HG03025 (cell line): Measurements from ENCODE around the gene UBC.
"Not testable (repeated sequence)": the region's sequence is repeated elsewhere in the genome, so short reads cannot be mapped to it uniquely, and the experiment has no call there.

Experiments
- ATAC-seq: cut with Tn5 transposase; IDR thresholded peaks from one replicate; pipeline ENCODE4 v1.9.1; 2021; ENCODE audit warnings: mild to moderate bottlenecking, moderate library complexity; ENCODE audit not compliant: unreplicated experiment, low FRiP score

Gene UBC

GRCh38 chr12:124938108-124938507, 23.7 kb upstream of the UBC start:
- no peak for ATAC-seq

DNA sequence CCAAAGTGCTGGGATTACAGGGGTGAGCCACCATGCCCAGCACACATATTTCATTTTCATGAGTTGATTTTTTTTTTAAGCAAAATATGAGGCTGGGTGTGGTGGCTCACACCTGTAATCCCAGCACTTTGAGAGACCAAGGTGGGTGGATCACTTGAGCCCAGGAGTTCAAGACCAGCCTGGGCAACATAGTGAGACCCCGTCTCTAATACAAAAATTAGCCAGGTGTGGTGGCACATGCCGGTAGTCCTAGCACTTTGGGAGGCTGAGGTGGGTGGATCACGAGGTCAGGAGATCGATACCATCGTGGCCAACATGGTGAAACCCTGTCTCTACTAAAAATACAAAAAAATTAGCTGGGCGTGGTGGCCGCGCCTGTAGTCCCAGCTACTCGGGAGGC, 17.1 kb upstream of the UBC start:
- ATAC-seq, result not testable (repeated sequence)

GRCh38 chr12:124930586-124930985, 16.1 kb upstream of the UBC start:
- ATAC-seq, result no peak

DNA sequence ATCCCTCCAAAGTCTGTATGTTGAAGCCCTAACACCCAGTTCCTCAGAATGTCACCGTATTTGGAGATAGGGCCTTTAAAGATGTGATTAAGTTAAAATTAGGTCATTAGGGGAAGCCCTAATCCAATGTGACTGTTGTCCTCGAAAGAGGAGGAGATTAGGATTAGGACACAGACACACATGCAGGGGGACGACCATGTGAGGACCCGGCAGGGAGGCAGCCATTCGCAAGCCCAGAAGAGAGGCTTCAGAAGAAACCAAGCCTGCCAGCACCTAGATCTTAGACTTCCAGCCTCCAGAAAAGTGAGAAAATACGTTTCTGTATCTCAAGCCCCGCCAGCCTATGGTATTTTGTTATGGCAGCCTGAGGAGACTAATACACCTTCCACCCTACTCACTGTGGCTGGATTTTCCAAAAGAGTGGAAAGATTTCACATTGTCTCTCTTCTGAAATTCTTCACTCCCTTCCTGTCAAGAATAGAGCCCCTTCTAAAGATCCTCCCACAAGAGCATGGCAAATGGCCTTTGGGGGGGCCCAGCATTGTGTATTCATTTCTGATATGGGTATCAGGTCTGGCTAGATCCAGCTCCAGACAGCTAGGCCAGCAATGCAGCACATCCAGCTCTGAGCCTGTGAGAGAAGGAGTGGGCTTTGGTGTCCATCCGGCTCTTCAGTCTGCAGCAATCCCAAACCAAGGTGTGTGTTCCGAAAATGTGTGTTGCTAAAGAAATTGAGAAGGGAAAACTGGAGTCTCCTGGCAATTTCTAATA, 15.4 kb upstream of the UBC start:
- no peak for ATAC-seq

GRCh38 chr12:124928912-124929530, 14.6 kb upstream of the UBC start:
- no peak for ATAC-seq

GRCh38 chr12:124928095-124928911, 13.9 kb upstream of the UBC start:
- peak; percentile 35 for ATAC-seq

GRCh38 chr12:124927201-124928094, 13.0 kb upstream of the UBC start:
- peak; percentile 59 for ATAC-seq

GRCh38 chr12:124925782-124926181, 11.3 kb upstream of the UBC start:
- ATAC-seq, result not testable (repeated sequence)

DNA sequence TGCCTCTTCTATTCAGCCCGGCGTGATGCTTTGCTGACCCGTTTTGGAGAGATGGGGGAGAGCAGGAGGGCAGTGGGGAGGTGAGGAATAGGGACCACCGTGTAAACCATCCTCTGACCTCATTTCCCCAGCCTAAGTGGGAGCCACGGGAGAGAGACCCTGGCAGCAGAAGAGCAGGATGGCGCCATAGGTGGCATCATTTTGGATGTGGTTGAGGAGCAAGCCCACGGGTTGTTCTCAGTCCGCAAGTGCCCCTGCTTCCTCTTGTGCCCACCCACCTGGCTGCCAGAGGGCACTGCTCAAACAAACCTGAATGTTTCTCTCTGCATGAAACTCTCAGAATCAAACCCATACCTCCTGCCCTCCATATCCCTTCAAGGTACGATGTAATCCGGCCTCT, 10.7 kb upstream of the UBC start:
- ATAC-seq, result no peak

- ATAC-seq, result no peak
Measured at GRCh38 chr12:124923905-124924734, 9.7 kb upstream of the UBC start.

DNA sequence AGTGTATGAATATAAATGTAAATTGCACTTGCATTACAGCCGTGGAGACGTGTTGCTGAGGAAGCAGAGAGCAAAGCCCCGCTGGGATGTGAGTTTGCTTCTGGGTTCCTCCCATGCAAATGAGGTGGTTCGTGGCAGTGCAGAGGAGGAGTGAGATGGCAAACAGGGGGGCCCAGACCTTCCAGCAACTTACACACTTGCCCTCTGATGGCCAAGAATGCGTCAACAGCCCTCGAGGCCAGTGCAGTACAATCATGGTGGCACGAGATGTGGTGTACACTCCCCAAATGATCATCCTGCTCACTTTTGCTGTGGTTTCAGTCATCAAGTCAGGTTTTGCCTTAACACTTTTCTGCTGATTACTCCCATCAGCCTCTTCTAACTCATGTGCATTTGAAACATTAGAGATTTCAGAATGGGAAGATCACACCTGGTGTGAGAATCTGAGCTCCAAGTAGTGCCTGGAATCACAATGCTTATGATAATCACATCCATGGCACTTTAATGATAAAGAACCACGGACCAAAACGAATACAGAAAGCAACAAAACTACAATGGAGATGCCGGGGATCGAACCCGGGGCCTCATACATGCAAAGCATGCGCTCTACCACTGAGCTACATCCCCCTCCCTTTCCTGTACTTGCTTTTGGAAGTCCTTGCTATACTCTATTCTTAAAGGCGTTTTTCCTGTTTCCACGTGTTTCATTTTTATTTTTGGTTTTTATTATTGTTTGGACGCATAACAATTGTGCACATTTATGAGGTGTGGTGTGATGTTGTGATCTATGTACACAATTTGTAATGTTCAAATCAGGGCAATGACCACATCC, 7.0 kb upstream of the UBC start:
- peak; percentile 45 for ATAC-seq

GRCh38 chr12:124920353-124920935, 6.0 kb upstream of the UBC start:
- ATAC-seq, result no peak

DNA sequence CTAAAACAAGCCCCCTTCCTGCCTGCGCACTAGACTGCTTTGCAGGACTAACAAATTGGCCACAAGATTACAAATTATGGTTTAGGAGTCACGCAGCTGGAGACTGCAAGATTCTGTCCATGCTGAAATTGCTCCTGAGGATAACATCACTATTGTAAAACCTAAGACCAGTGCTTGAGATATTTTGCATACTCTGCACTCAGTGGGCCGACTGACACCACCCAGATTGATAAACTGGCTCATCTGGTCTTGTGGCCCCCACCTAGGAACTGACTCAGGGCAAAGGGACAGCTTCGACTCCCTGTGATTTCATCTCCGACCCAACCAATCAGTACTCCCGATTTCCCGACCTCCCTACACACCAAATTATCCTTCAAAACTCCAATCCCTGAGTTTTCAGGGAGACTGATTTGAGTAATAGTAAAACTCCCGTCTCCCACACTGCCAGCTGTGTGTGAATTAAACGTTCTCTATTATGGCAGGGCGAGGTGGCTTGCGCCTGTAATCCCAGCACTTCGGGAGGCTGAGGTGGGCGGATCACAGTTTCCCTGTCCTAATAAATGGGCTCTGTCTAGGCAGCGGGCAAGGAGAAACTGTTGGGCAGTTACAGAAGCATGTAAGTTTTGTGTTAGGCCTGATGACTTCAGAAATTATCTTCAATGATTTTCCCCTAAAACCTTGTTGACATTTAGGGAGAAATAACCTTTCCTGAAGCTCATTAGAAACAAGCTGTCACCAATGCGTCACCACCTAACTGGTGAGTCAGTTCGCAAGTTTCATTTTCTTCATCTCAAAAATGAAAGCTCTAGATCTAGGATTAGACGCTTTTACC, 5.3 kb upstream of the UBC start:
- ATAC-seq, result no peak

- not testable (repeated sequence) for ATAC-seq
Measured at GRCh38 chr12:124918622-124918988, 4.2 kb upstream of the UBC start.

GRCh38 chr12:124917841-124918621, 3.6 kb upstream of the UBC start:
- no peak for ATAC-seq

- peak; percentile 40 for ATAC-seq
Measured at GRCh38 chr12:124917135-124917840, 2.8 kb upstream of the UBC start.
